ENCODE measurements around the gene BDNF. TPM values are rescaled to one million over a fixed set of nuclear protein-coding genes. Genes with fewer than 3 reads are reported as not detected.
A peak's percentile ranks its signal among the peaks of the same experiment; 100 is the strongest.

The BDNF gene
- total and polyA plus RNA-seq, 3 donors from 2014 or later, result 0.62 to 1.1 (median 0.87) TPM

- peaks cover 10% of the 10 kb centered on the region for H3K4me1 ChIP-seq
- H3K4me3 ChIP-seq, result no peak overlapping the region
- DNase-seq, result no peak
- H3K36me3 ChIP-seq (ENCODE audit: low read depth, missing control alignments), result no peaks in the 10 kb centered on the region
- WGBS, 2 donors, result 80 to 86% methylated on average over 1 of the region's 1 CpG
- H3K9me3 ChIP-seq, result no peaks in the 10 kb centered on the region
- no peak for TF ChIP-seq POLR2A (IDR thresholded peaks at IDR 0.05)
- TF ChIP-seq, protein P1, sequence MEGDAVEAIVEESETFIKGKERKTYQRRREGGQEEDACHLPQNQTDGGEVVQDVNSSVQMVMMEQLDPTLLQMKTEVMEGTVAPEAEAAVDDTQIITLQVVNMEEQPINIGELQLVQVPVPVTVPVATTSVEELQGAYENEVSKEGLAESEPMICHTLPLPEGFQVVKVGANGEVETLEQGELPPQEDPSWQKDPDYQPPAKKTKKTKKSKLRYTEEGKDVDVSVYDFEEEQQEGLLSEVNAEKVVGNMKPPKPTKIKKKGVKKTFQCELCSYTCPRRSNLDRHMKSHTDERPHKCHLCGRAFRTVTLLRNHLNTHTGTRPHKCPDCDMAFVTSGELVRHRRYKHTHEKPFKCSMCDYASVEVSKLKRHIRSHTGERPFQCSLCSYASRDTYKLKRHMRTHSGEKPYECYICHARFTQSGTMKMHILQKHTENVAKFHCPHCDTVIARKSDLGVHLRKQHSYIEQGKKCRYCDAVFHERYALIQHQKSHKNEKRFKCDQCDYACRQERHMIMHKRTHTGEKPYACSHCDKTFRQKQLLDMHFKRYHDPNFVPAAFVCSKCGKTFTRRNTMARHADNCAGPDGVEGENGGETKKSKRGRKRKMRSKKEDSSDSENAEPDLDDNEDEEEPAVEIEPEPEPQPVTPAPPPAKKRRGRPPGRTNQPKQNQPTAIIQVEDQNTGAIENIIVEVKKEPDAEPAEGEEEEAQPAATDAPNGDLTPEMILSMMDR (IDR thresholded peaks at IDR 0.05), result no peak
- no peaks in the 10 kb centered on the region for H3K27me3 ChIP-seq
- intact Hi-C loops (cut with DNase I; ENCODE audit: low total_unique reads), result no loop called here
- H3K27ac ChIP-seq, result no peak overlapping the region
Observed at GRCh38 chr11:27723687-27724086, 23.4 kb upstream of the BDNF start.

DNA sequence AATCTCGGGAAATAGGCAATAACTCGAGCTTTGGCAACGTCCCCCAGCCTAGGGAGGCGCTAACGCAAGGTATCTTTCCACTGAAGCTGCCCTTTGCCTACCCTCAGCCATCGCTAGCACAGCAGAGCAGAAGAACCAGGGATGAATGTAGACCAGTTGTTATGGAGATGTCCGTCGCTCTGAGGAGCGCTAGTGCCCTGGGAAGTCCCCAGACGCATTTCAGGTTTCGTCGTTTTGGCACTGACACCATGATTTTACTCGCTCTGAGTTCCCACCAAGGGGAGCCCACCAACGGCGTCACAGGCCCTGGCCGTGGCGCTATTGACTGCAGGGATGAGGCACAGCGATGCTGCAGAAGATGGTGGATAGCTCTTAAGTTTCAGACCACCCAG, 22.7 kb upstream of the BDNF start:
- WGBS, 2 donors, result 1 to 3% methylated on average over 17 to 18 of the region's 18 CpGs
- no peaks in the 10 kb centered on the region for H3K9me3 ChIP-seq
- H3K4me1 ChIP-seq, result peaks cover 13% of the 10 kb centered on the region
- peak overlapping the region in 1 of 2 donors; percentile 46 for H3K4me3 ChIP-seq
- no peaks in the 10 kb centered on the region for H3K36me3 ChIP-seq (ENCODE audit: low read depth, missing control alignments)
- TF ChIP-seq, protein P1 (IDR thresholded peaks at IDR 0.05), result no peak
- no peak for TF ChIP-seq POLR2A (IDR thresholded peaks at IDR 0.05)
- no peak overlapping the region for H3K27ac ChIP-seq
- H3K27me3 ChIP-seq, result no peaks in the 10 kb centered on the region
- intact Hi-C loops (cut with DNase I; ENCODE audit: low total_unique reads), result no loop called here
- DNase-seq, result no peak

DNA sequence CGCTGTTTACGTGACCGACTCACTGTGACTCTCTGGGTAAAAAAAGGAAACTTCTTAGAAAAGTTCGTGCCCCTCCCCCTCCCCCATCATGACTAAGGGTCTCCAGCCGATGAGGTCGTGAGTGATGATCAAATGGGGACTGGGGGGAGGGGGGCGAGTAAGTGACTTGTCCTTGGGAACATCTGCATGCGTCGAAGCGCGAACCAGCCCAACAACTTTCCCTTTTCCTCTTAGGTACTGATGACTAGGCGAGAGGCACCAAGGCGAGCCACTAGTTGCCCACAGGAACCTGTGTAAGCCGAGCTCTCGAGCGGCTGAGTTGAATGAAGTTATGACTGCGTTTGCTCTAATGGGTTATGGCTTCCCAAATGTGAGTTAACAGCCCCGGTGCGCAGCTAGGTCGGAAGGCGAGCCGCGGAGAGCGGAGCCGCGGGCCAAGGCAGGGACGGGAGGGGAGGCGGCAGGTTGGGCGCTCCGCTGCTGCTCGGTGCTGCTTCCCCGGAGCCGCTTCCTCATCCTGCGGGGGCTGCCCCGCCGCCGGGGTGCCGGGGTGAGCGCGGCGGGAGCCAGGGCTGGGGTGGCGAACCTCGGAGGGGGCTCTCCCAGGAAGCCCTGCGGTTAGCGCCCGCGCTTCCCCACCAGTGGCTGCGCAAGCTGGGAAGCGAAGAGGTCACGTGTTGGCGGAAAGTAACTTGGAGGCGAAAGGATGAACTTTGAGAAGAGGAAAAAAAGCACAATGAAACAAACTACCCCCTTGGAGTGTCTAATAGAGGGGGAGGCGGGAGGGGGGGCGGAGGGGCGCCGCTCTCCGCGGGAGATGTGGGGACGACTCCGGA, 22.1 kb upstream of the BDNF start:
- H3K27ac ChIP-seq, result no peak overlapping the region
- no peak for DNase-seq
- TF ChIP-seq, protein P1 (IDR thresholded peaks at IDR 0.05), result no peak
- TF ChIP-seq POLR2A (IDR thresholded peaks at IDR 0.05), result no peak
- no peaks in the 10 kb centered on the region for H3K27me3 ChIP-seq
- WGBS, 2 donors, result 1 to 3% methylated on average over 48 to 60 of the region's 60 CpGs
- no peaks in the 10 kb centered on the region for H3K36me3 ChIP-seq (ENCODE audit: low read depth, missing control alignments)
- no peaks in the 10 kb centered on the region for H3K9me3 ChIP-seq
- H3K4me1 ChIP-seq, result peaks cover 13% of the 10 kb centered on the region
- intact Hi-C loops (cut with DNase I; ENCODE audit: low total_unique reads), result no loop called here
- H3K4me3 ChIP-seq, result peak overlapping the region; percentile 4 to 46

- no peak for DNase-seq
- 2 to 3% methylated on average over 37 of the region's 37 CpGs for WGBS, 2 donors
- intact Hi-C loops (cut with DNase I; ENCODE audit: low total_unique reads), result no loop called here
- Histone ChIP-seq H3K4me3 (no peak overlapping the region), H3K27ac (no peak overlapping the region), H3K9me3 (no peaks in the 10 kb centered on the region), H3K4me1 (peaks cover 13% of the 10 kb centered on the region), H3K27me3 (no peaks in the 10 kb centered on the region), H3K36me3 (ENCODE audit: low read depth, missing control alignments) (no peaks in the 10 kb centered on the region)
- TF ChIP-seq POLR2A (IDR thresholded peaks at IDR 0.05), result no peak
- TF ChIP-seq, protein P1 (IDR thresholded peaks at IDR 0.05), result no peak
Observed at GRCh38 chr11:27721264-27722116, 21.2 kb upstream of the BDNF start.
